GM23248 (cell line): Measurements from ENCODE around the gene INTS2.

ENCODE experiments used
- EZH2 ChIP-seq: fragments of 200-600 bp; sonication (generic); IDR thresholded peaks from 2 replicates; pipeline ENCODE4 v1.6.1; 2018; ENCODE audit warnings: antibody characterized with exemption, mild to moderate bottlenecking; ENCODE audit not compliant: insufficient read depth, poor library complexity, severe bottlenecking
- EZH2phosphoT487 ChIP-seq: fragments of 200-600 bp; sonication (generic); IDR thresholded peaks from 2 replicates; pipeline ENCODE4 v1.6.1; 2018; ENCODE audit warnings: antibody characterized with exemption, moderate library complexity, mild to moderate bottlenecking, low read depth; ENCODE audit not compliant: insufficient read depth

DNA sequence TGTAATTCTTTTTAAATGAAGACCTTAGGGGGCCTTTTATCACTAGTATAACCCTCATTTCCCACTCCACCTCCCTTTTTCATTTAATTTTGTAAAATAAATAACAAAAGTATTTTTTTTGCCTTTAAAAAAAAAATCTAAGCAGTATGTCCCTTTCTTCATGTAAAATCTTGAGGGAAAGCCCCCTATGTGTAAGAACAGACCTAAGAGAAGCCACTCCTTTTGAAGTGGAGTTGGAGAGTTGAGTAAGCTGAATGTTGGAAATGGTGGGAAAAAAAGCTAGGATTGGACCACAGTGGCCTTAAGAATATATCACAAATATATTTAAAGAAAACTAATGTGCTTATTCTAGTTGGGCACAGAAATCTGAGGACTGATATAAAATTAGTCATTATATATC lies 44.5 kb upstream of the INTS2 start:
- TF ChIP-seq EZH2phosphoT487 (no peak), EZH2 (no peak)
